ENCODE measurements around the gene ZBTB9. TPM values are rescaled to one million over a fixed set of nuclear protein-coding genes. Genes with fewer than 3 reads are reported as not detected.

Gene ZBTB9
- total RNA-seq, 1 experiment from 2014 or later = 16.9 TPM

GRCh38 chr6:33421344-33421643, 33.1 kb upstream of the ZBTB9 start:
- H3K27me3 ChIP-seq (replicated peaks; ENCODE audit: insufficient read depth, low read depth, low read length, poor library complexity) = no peaks in the 10 kb centered on the region
- DNase-seq (ENCODE audit: low spot score) = no peak
- POLR2A ChIA-PET (ENCODE audit: low non-redundant PET) = no interaction called here
- H3K36me3 ChIP-seq (ENCODE audit: insufficient read depth, low read length, poor library complexity, severe bottlenecking) = peaks cover 12% of the 10 kb centered on the region
- intact Hi-C loops (cut with micrococcal nuclease; ENCODE audit: unreplicated experiment) = loop anchor here (10.0 kb wide), 2 partner anchors 154 to 446 kb away; no protein-coding TSS in a partner anchor
- H3K27ac ChIP-seq (ENCODE audit: low read depth, low read length, poor library complexity, severe bottlenecking) = no peak overlapping the region
- H3K4me1 ChIP-seq (ENCODE audit: insufficient read depth, low read length, poor library complexity, severe bottlenecking) = peaks cover 36% of the 10 kb centered on the region
- no TSS peak for BruUV-seq (replicated peaks)
- no peak overlapping the region for H3K4me3 ChIP-seq (ENCODE audit: low read depth, low read length, poor library complexity, severe bottlenecking)
- no peaks in the 10 kb centered on the region for H3K9me3 ChIP-seq (ENCODE audit: low read depth, low read length, poor library complexity, severe bottlenecking)
- TF ChIP-seq CTCF (conservative IDR thresholded peaks at IDR 0.05; ENCODE audit: low read depth, low read length) (no peak), EZH2 (IDR thresholded peaks at IDR 0.05; ENCODE audit: borderline replicate concordance, low read depth, low read length, poor library complexity, severe bottlenecking) (no peak)
- CTCF ChIA-PET = no interaction called here

DNA sequence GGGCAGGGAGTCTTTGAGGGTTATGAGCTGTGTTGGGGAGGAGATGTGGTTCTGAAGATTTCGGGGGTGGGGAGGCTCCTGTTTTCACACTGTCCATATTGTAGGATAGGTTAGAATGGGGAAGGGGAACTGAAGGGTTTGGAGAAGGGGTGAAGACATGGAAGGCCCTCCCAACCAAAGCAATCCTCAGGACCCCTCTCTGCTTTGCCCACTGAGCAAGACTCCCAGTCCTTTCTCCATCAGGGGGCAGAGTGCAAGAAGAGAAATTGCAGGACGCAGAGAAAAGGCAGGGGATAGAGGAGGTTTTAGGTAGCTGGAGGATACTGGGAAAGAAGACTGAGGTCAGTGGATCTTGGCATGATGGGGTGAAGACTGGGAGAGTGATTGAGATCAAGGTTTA, 30.6 kb upstream of the ZBTB9 start:
- Histone ChIP-seq H3K27me3 (replicated peaks; ENCODE audit: insufficient read depth, low read depth, low read length, poor library complexity) (no peaks in the 10 kb centered on the region), H3K9me3 (ENCODE audit: low read depth, low read length, poor library complexity, severe bottlenecking) (no peaks in the 10 kb centered on the region), H3K4me1 (ENCODE audit: insufficient read depth, low read length, poor library complexity, severe bottlenecking) (peaks cover 35% of the 10 kb centered on the region), H3K27ac (ENCODE audit: low read depth, low read length, poor library complexity, severe bottlenecking) (no peak overlapping the region), H3K4me3 (ENCODE audit: low read depth, low read length, poor library complexity, severe bottlenecking) (no peak overlapping the region), H3K36me3 (ENCODE audit: insufficient read depth, low read length, poor library complexity, severe bottlenecking) (peaks cover 4% of the 10 kb centered on the region)
- no peak for DNase-seq (ENCODE audit: low spot score)
- ChIA-PET POLR2A (ENCODE audit: low non-redundant PET) (no interaction called here), CTCF (no interaction called here)
- TF ChIP-seq CTCF (conservative IDR thresholded peaks at IDR 0.05; ENCODE audit: low read depth, low read length) = no peak
- no peak for TF ChIP-seq EZH2 (IDR thresholded peaks at IDR 0.05; ENCODE audit: borderline replicate concordance, low read depth, low read length, poor library complexity, severe bottlenecking)
- BruUV-seq (replicated peaks) = no TSS peak
- intact Hi-C loops (cut with micrococcal nuclease; ENCODE audit: unreplicated experiment) = loop anchor here (10.0 kb wide), 2 partner anchors 151 to 449 kb away; no protein-coding TSS in a partner anchor

GRCh38 chr6:33424855-33425667, 29.3 kb upstream of the ZBTB9 start:
- Histone ChIP-seq H3K4me3 (ENCODE audit: low read depth, low read length, poor library complexity, severe bottlenecking) (peak overlapping the region; percentile 59), H3K27me3 (replicated peaks; ENCODE audit: insufficient read depth, low read depth, low read length, poor library complexity) (no peaks in the 10 kb centered on the region), H3K4me1 (ENCODE audit: insufficient read depth, low read length, poor library complexity, severe bottlenecking) (peaks cover 37% of the 10 kb centered on the region), H3K9me3 (ENCODE audit: low read depth, low read length, poor library complexity, severe bottlenecking) (no peaks in the 10 kb centered on the region), H3K27ac (ENCODE audit: low read depth, low read length, poor library complexity, severe bottlenecking) (peak overlapping the region; percentile 90), H3K36me3 (ENCODE audit: insufficient read depth, low read length, poor library complexity, severe bottlenecking) (peaks cover 4% of the 10 kb centered on the region)
- BruUV-seq (replicated peaks) = TSS peak; percentile 95
- intact Hi-C loops (cut with micrococcal nuclease; ENCODE audit: unreplicated experiment) = loop anchor here (5.0 to 10.0 kb wide), 3 partner anchors 128 to 450 kb away; partner anchors contain the start of gene RGL2
- ChIA-PET CTCF (interaction anchor here (1.0 kb wide), 2 partner anchors 34 to 176 kb away, joined by 3 to 5 read pairs; no protein-coding TSS in a partner anchor), POLR2A (ENCODE audit: low non-redundant PET) (no interaction called here)
- TF ChIP-seq EZH2 (IDR thresholded peaks at IDR 0.05; ENCODE audit: borderline replicate concordance, low read depth, low read length, poor library complexity, severe bottlenecking) = no peak
- TF ChIP-seq CTCF (conservative IDR thresholded peaks at IDR 0.05; ENCODE audit: low read depth, low read length) = no peak
- DNase-seq (ENCODE audit: low spot score) = no peak
